ENCODE data around the gene PSMB11.

The PSMB11 gene

GRCh38 chr14:23017091-23017490 is 24.9 kb upstream of the PSMB11 start:
- no peak for DNase-seq

- DNase-seq, result no peak
These were observed 23.9 kb upstream of the PSMB11 start for GRCh38 chr14:23018107-23018506.

- no peak for DNase-seq
These were observed 21.6 kb upstream of the PSMB11 start for GRCh38 chr14:23020143-23021128.

- DNase-seq, result no peak
These were observed 20.6 kb upstream of the PSMB11 start for GRCh38 chr14:23021434-23021833.

- DNase-seq, result no peak
These were observed 20.0 kb upstream of the PSMB11 start for GRCh38 chr14:23021889-23022442.

GRCh38 chr14:23023022-23023794 is 18.8 kb upstream of the PSMB11 start:
- DNase-seq, result no peak

GRCh38 chr14:23023795-23024152 is 18.2 kb upstream of the PSMB11 start:
- no peak for DNase-seq

GRCh38 chr14:23024612-23025075 is 17.4 kb upstream of the PSMB11 start:
- no peak for DNase-seq

- no peak for DNase-seq
These were observed 16.7 kb upstream of the PSMB11 start for GRCh38 chr14:23025151-23025814.

- DNase-seq, result no peak
These were observed 13.2 kb upstream of the PSMB11 start for GRCh38 chr14:23028799-23029198.

- DNase-seq, result no peak
These were observed 11.1 kb upstream of the PSMB11 start for GRCh38 chr14:23030936-23031335.

- no peak for DNase-seq
These were observed 8.7 kb upstream of the PSMB11 start for GRCh38 chr14:23033251-23033727.

GRCh38 chr14:23033801-23034497 is 8.1 kb upstream of the PSMB11 start:
- no peak for DNase-seq

- no peak for DNase-seq
These were observed 7.3 kb upstream of the PSMB11 start, which contains the start of gene PSMB5 for GRCh38 chr14:23034498-23035302. PSMB5 (minus strand) TSS chr14:23034900; CDS start chr14:23034881, 19 bp downstream.

GRCh38 chr14:23035303-23036144 is 6.5 kb upstream of the PSMB11 start:
- no peak for DNase-seq

- no peak for DNase-seq
These were observed 1.9 kb upstream of the PSMB11 start for GRCh38 chr14:23040100-23040499.

GRCh38 chr14:23041729-23042128 is 283 bp upstream of the PSMB11 start:
- no peak for DNase-seq

GRCh38 chr14:23043145-23043544 is 1.1 kb downstream of the PSMB11 start:
- no peak for DNase-seq

- DNase-seq, result no peak
These were observed 1.7 kb downstream of the PSMB11 start for GRCh38 chr14:23043754-23044153.

GRCh38 chr14:23044840-23045239 is 2.8 kb downstream of the PSMB11 start:
- DNase-seq, result no peak
